Transverse colon (tissue), 4 donors: ENCODE results near the gene CASP2. TPM values are rescaled to one million over a fixed set of nuclear protein-coding genes. Genes with fewer than 3 reads are reported as not detected.

Experiments used
- DNase-seq: peaks from one replicate; pipeline ENCODE4 v3.0.0-alpha.2; 2019
- H3K27ac ChIP-seq, 4 donors: fragments of 200-600 bp; sonication (generic); 2 replicates each; pipeline ENCODE4 v1.5.1; 2016 to 2018; ENCODE audit warnings: inconsistent platforms in 4 of 4
- H3K27me3 ChIP-seq: fragments of 200-600 bp; sonication (generic); 2 replicates; pipeline ENCODE4 v1.5.1; 2017; ENCODE audit warnings: inconsistent platforms
- H3K36me3 ChIP-seq, 4 donors: fragments of 200-600 bp; sonication (generic); 2 replicates each; pipeline ENCODE4 v1.5.1; 2017 to 2019; ENCODE audit warnings: inconsistent platforms in 4 of 4
- H3K4me1 ChIP-seq, 4 donors: fragments of 200-600 bp; sonication (generic); 2 replicates each; pipeline ENCODE4 v1.5.1; 2017 to 2020; ENCODE audit warnings: inconsistent platforms in 4 of 4
- H3K4me3 ChIP-seq, 4 donors: fragments of 200-600 bp; sonication (generic); 1 replicate in 1 of 4; 2 replicates in 3 of 4; pipeline versions ENCODE4 v1.5.1 to v1.6.1; 2017 to 2019; ENCODE audit warnings: inconsistent platforms in 4 of 4
- H3K9me3 ChIP-seq, 2 donors: fragments of 200-600 bp; sonication (generic); 2 replicates each; pipeline ENCODE4 v1.5.1; 2017 to 2019; ENCODE audit warnings: inconsistent platforms in 2 of 2
- CTCF ChIP-seq, 5 experiments: fragments of 200-600 bp in 3 of 5; fragments of 450-650 bp in 2 of 5; sonication (generic) in 3 of 5; IDR thresholded peaks; 1 replicate in 2 of 5; 2 replicates in 3 of 5; pipeline ENCODE4 v1.5.1; 2016 to 2017; ENCODE audit warnings: antibody characterized with exemption in 5 of 5, inconsistent platforms in 3 of 5, mild to moderate bottlenecking in 2 of 5, moderate library complexity in 1 of 5
- EP300 ChIP-seq: sonication (generic); formaldehyde crosslinking; IDR thresholded peaks from one replicate; pipeline ENCODE4 v1.6.1; 2017; ENCODE audit warnings: antibody characterized with exemption, low read depth
- POLR2A ChIP-seq: fragments of 450-650 bp; IDR thresholded peaks from one replicate; pipeline ENCODE4 v1.6.1; 2016; ENCODE audit warnings: antibody characterized with exemption, mild to moderate bottlenecking, moderate library complexity
- POLR2AphosphoS5 ChIP-seq, 3 donors: sonication (generic); formaldehyde crosslinking; IDR thresholded peaks; one replicate each; pipeline ENCODE4 v1.6.1; 2016; ENCODE audit warnings: antibody characterized with exemption in 3 of 3
- WGBS, 2 donors: methylation state at CpG; one replicate each; pipeline ENCODE4 v1.1.5; 2018; ENCODE audit warnings: low coverage in 1 of 2; 5-methylcytosine and 5-hydroxymethylcytosine counted together
- in situ Hi-C, 4 donors: fragments of 200-750 bp; cut with MboI; loops; one replicate each; pipeline versions ENCODE4 v1.15.0 to v1.15.1; 2017; ENCODE audit warnings: low sequenced_read_pairs in 3 of 4, low pct_ligation_motif_present in 1 of 4, low pct_unique_long_range_greater_than_20kb in 1 of 4
- intact Hi-C: fragments of 100-400 bp; cut with DNase I; formaldehyde crosslinking; loops from one replicate; pipeline ENCODE4 v1.15.1; 2023; ENCODE audit warnings: low total_unique reads
- total RNA-seq, 4 donors: library from RNA; depleted of rRNA; stranded (reverse); fragments of >200 nt; gene quantifications; one replicate each; pipeline ENCODE4 v1.1.0, GENCODE V29; 2016

CASP2 gene
- total RNA-seq, 4 donors from 2014 or later, result 13.5 to 38.9 (median 17.6) TPM

DNA sequence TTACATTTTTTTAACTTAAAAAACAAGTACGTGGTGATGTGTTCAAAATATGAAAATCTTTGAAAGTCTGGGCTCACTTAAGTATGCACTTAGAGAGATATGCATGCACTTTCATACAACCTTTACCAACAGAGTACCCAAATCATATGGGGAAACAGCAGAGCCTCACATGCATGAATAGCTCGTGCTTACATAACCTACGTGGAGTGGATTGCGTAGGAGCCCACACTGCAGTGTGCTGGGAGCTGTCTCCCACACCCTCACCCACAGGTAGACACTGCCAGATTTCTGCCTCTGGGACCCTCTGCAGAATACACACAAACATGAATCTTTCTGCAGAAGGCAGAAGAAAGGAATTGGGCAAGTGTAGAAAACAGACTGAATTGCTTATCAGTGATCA is 28.3 kb downstream of the CASP2 start:
- Histone ChIP-seq H3K36me3 (no peaks in the 10 kb centered on the region), H3K27me3 (no peaks in the 10 kb centered on the region), H3K4me1 (peaks cover 0 to 9% (median 4%) of the 10 kb centered on the region in 4 donors), H3K27ac (no peak overlapping the region), H3K4me3 (no peak overlapping the region), H3K9me3 (no peaks in the 10 kb centered on the region)
- in situ Hi-C loops (loop anchor here in 1 of 4 donors (10.0 kb wide), 1 partner anchor 98 kb away; no protein-coding TSS in a partner anchor), intact Hi-C loops (no loop called here)
- TF ChIP-seq CTCF (IDR thresholded peaks at IDR 0.05) (no peak), EP300 (no peak), POLR2AphosphoS5 (IDR thresholded peaks at IDR 0.05) (no peak), POLR2A (no peak)
- DNase-seq, result no peak
- 89% methylated on average over 1 to 4 of the region's 4 CpGs for WGBS, 2 donors

GRCh38 chr7:143318661-143319060 is 30.5 kb downstream of the CASP2 start:
- H3K4me1 ChIP-seq, result peaks cover 0 to 9% (median 4%) of the 10 kb centered on the region in 4 donors
- H3K9me3 ChIP-seq, result no peaks in the 10 kb centered on the region
- intact Hi-C loops (no loop called here), in situ Hi-C loops (loop anchor here in 1 of 4 donors (10.0 kb wide), 1 partner anchor 96 kb away; no protein-coding TSS in a partner anchor)
- DNase-seq, result no peak
- H3K4me3 ChIP-seq, result no peak overlapping the region
- no peak overlapping the region for H3K27ac ChIP-seq
- TF ChIP-seq CTCF (IDR thresholded peaks at IDR 0.05), result no peak
- no peak for TF ChIP-seq POLR2AphosphoS5 (IDR thresholded peaks at IDR 0.05)
- TF ChIP-seq POLR2A, result no peak
- TF ChIP-seq EP300, result no peak
- no peaks in the 10 kb centered on the region for H3K27me3 ChIP-seq
- WGBS, 2 donors, result 88% methylated on average over 5 of the region's 5 CpGs; no CpG with 5 or more reads in 1 of the 2 donors
- no peaks in the 10 kb centered on the region for H3K36me3 ChIP-seq

GRCh38 chr7:143320620-143321019 is 32.5 kb downstream of the CASP2 start:
- DNase-seq, result peak; percentile 75
- WGBS, 2 donors, result 23 to 47% methylated on average over 2 to 9 of the region's 9 CpGs
- H3K27ac ChIP-seq, result peak overlapping the region in 1 of 4 donors; percentile 0
- TF ChIP-seq POLR2A (no peak), POLR2AphosphoS5 (IDR thresholded peaks at IDR 0.05) (no peak), CTCF (IDR thresholded peaks at IDR 0.05) (no peak), EP300 (no peak)
- H3K4me1 ChIP-seq, result peaks cover 0 to 9% (median 4%) of the 10 kb centered on the region in 4 donors
- no peak overlapping the region for H3K4me3 ChIP-seq
- no peaks in the 10 kb centered on the region for H3K27me3 ChIP-seq
- in situ Hi-C loops (no loop called here), intact Hi-C loops (no loop called here)
- no peaks in the 10 kb centered on the region for H3K36me3 ChIP-seq
- no peaks in the 10 kb centered on the region for H3K9me3 ChIP-seq

- DNase-seq, result no peak
- TF ChIP-seq POLR2AphosphoS5 (IDR thresholded peaks at IDR 0.05) (no peak), POLR2A (no peak), EP300 (no peak), CTCF (IDR thresholded peaks at IDR 0.05) (no peak)
- Histone ChIP-seq H3K9me3 (no peaks in the 10 kb centered on the region), H3K4me3 (no peak overlapping the region), H3K36me3 (no peaks in the 10 kb centered on the region), H3K27me3 (no peaks in the 10 kb centered on the region), H3K4me1 (peaks cover 0 to 9% (median 4%) of the 10 kb centered on the region in 4 donors), H3K27ac (peak overlapping the region in 1 of 4 donors; percentile 0)
- intact Hi-C loops (no loop called here), in situ Hi-C loops (no loop called here)
- WGBS, 2 donors, result 94 to 100% methylated on average over 5 to 10 of the region's 10 CpGs
These were observed 33.1 kb downstream of the CASP2 start for GRCh38 chr7:143321242-143321641.
